ENCODE results near the gene SECISBP2.
"Not testable (repeated sequence)": the region's sequence is repeated elsewhere in the genome, so short reads cannot be mapped to it uniquely, and the experiment has no call there.

Gene SECISBP2

GRCh38 chr9:89291741-89292140 lies 26.6 kb upstream of the SECISBP2 start:
- no peaks in the 10 kb centered on the region for H3K9me3 Mint-ChIP-seq
- H3K27me3 Mint-ChIP-seq, result peaks cover 12 to 14% of the 10 kb centered on the region in 2 donors
- no peak for ATAC-seq (replicated peaks)
- no peak overlapping the region for H3K4me3 Mint-ChIP-seq
- H3K4me1 Mint-ChIP-seq (ENCODE audit: low read depth in 2 of 2), result no peaks in the 10 kb centered on the region
- H3K36me3 Mint-ChIP-seq (ENCODE audit: insufficient read depth), result no peaks in the 10 kb centered on the region
- H3K27ac Mint-ChIP-seq, result no peak overlapping the region
- no peak for DNase-seq

GRCh38 chr9:89293014-89293413 lies 25.3 kb upstream of the SECISBP2 start:
- H3K36me3 Mint-ChIP-seq (ENCODE audit: insufficient read depth), result no peaks in the 10 kb centered on the region
- no peak for DNase-seq
- no peak overlapping the region for H3K27ac Mint-ChIP-seq
- no peak overlapping the region for H3K4me3 Mint-ChIP-seq
- H3K4me1 Mint-ChIP-seq (ENCODE audit: low read depth in 2 of 2), result no peaks in the 10 kb centered on the region
- ATAC-seq (replicated peaks), result no peak
- peaks cover 12 to 14% of the 10 kb centered on the region in 2 donors for H3K27me3 Mint-ChIP-seq
- H3K9me3 Mint-ChIP-seq, result no peaks in the 10 kb centered on the region

GRCh38 chr9:89295400-89295799 lies 22.9 kb upstream of the SECISBP2 start:
- no peak for ATAC-seq (replicated peaks)
- peaks cover 12 to 14% of the 10 kb centered on the region in 2 donors for H3K27me3 Mint-ChIP-seq
- no peaks in the 10 kb centered on the region for H3K4me1 Mint-ChIP-seq (ENCODE audit: low read depth in 2 of 2)
- no peak overlapping the region for H3K4me3 Mint-ChIP-seq
- no peaks in the 10 kb centered on the region for H3K36me3 Mint-ChIP-seq (ENCODE audit: insufficient read depth)
- H3K9me3 Mint-ChIP-seq, result no peaks in the 10 kb centered on the region
- H3K27ac Mint-ChIP-seq, result no peak overlapping the region
- no peak for DNase-seq

- not testable (repeated sequence) for H3K4me1 Mint-ChIP-seq (ENCODE audit: low read depth in 2 of 2); DNase-seq; H3K9me3 Mint-ChIP-seq; H3K36me3 Mint-ChIP-seq (ENCODE audit: insufficient read depth); H3K27me3 Mint-ChIP-seq; H3K27ac Mint-ChIP-seq; H3K4me3 Mint-ChIP-seq; ATAC-seq (replicated peaks)
Measured at GRCh38 chr9:89301996-89302395, 16.3 kb upstream of the SECISBP2 start.

- peaks cover 5% of the 10 kb centered on the region for H3K36me3 Mint-ChIP-seq (ENCODE audit: insufficient read depth)
- H3K4me3 Mint-ChIP-seq, result no peak overlapping the region
- no peaks in the 10 kb centered on the region for H3K27me3 Mint-ChIP-seq
- DNase-seq (no peak), ATAC-seq (replicated peaks) (no peak)
- no peak overlapping the region for H3K27ac Mint-ChIP-seq
- H3K9me3 Mint-ChIP-seq, result no peaks in the 10 kb centered on the region
- peaks cover 0 to 2% of the 10 kb centered on the region in 2 donors for H3K4me1 Mint-ChIP-seq (ENCODE audit: low read depth in 2 of 2)
Measured at GRCh38 chr9:89304020-89304833, 14.1 kb upstream of the SECISBP2 start.

- no peaks in the 10 kb centered on the region for H3K27me3 Mint-ChIP-seq
- no peaks in the 10 kb centered on the region for H3K9me3 Mint-ChIP-seq
- H3K36me3 Mint-ChIP-seq (ENCODE audit: insufficient read depth), result peaks cover 7% of the 10 kb centered on the region
- peaks cover 0 to 4% of the 10 kb centered on the region in 2 donors for H3K4me1 Mint-ChIP-seq (ENCODE audit: low read depth in 2 of 2)
- ATAC-seq (replicated peaks) (no peak), DNase-seq (no peak)
- no peak overlapping the region for H3K27ac Mint-ChIP-seq
- H3K4me3 Mint-ChIP-seq, result no peak overlapping the region
Measured at GRCh38 chr9:89304834-89305188, 13.5 kb upstream of the SECISBP2 start.

GRCh38 chr9:89305868-89306267 lies 12.4 kb upstream of the SECISBP2 start:
- Mint-ChIP-seq H3K27ac (no peak overlapping the region), H3K4me1 (ENCODE audit: low read depth in 2 of 2) (peaks cover 0 to 8% of the 10 kb centered on the region in 2 donors), H3K27me3 (no peaks in the 10 kb centered on the region), H3K36me3 (ENCODE audit: insufficient read depth) (peaks cover 12% of the 10 kb centered on the region), H3K9me3 (no peaks in the 10 kb centered on the region), H3K4me3 (no peak overlapping the region)
- ATAC-seq (replicated peaks) (no peak), DNase-seq (no peak)

GRCh38 chr9:89309166-89309565 lies 9.1 kb upstream of the SECISBP2 start:
- ATAC-seq (replicated peaks) (no peak), DNase-seq (no peak)
- Mint-ChIP-seq H3K27me3 (no peaks in the 10 kb centered on the region), H3K36me3 (ENCODE audit: insufficient read depth) (peaks cover 15% of the 10 kb centered on the region), H3K27ac (peak overlapping the region; percentile 98 to 99), H3K4me1 (ENCODE audit: low read depth in 2 of 2) (peaks cover 7 to 11% of the 10 kb centered on the region in 2 donors), H3K9me3 (no peaks in the 10 kb centered on the region), H3K4me3 (peak overlapping the region; percentile 84 to 85)

GRCh38 chr9:89309608-89310474 lies 8.5 kb upstream of the SECISBP2 start:
- no peak for ATAC-seq (replicated peaks)
- no peaks in the 10 kb centered on the region for H3K27me3 Mint-ChIP-seq
- no peaks in the 10 kb centered on the region for H3K9me3 Mint-ChIP-seq
- no peak for DNase-seq
- peaks cover 15% of the 10 kb centered on the region for H3K36me3 Mint-ChIP-seq (ENCODE audit: insufficient read depth)
- peaks cover 7 to 11% of the 10 kb centered on the region in 2 donors for H3K4me1 Mint-ChIP-seq (ENCODE audit: low read depth in 2 of 2)
- peak overlapping the region; percentile 98 to 99 for H3K27ac Mint-ChIP-seq
- peak overlapping the region; percentile 84 to 85 for H3K4me3 Mint-ChIP-seq

- peaks cover 7 to 11% of the 10 kb centered on the region in 2 donors for H3K4me1 Mint-ChIP-seq (ENCODE audit: low read depth in 2 of 2)
- peak within 1 kb of the TSS; percentile 98 to 99 for H3K27ac Mint-ChIP-seq
- H3K4me3 Mint-ChIP-seq, result peak within 1 kb of the TSS; percentile 84 to 85
- ATAC-seq (replicated peaks) (peak; percentile 87), DNase-seq (peak; percentile 99 to 100 (median 99))
- H3K9me3 Mint-ChIP-seq, result no peaks in the 10 kb centered on the region
- H3K36me3 Mint-ChIP-seq (ENCODE audit: insufficient read depth), result peaks cover 15% of the 10 kb centered on the region
- H3K27me3 Mint-ChIP-seq, result no peaks in the 10 kb centered on the region
Measured at GRCh38 chr9:89310475-89311345, 7.6 kb upstream of the SECISBP2 start, which contains the start of gene CKS2. CKS2 (plus strand) TSS chr9:89311195; CDS start chr9:89311293, 98 bp downstream.

- no peaks in the 10 kb centered on the region for H3K27me3 Mint-ChIP-seq
- DNase-seq (no peak), ATAC-seq (replicated peaks) (no peak)
- H3K36me3 Mint-ChIP-seq (ENCODE audit: insufficient read depth), result peaks cover 15% of the 10 kb centered on the region
- no peaks in the 10 kb centered on the region for H3K9me3 Mint-ChIP-seq
- H3K27ac Mint-ChIP-seq, result peak overlapping the region; percentile 98 to 99
- H3K4me1 Mint-ChIP-seq (ENCODE audit: low read depth in 2 of 2), result peaks cover 7 to 11% of the 10 kb centered on the region in 2 donors
- peak overlapping the region; percentile 84 to 85 for H3K4me3 Mint-ChIP-seq
Measured at GRCh38 chr9:89311346-89312221, 6.7 kb upstream of the SECISBP2 start.

- Mint-ChIP-seq H3K36me3 (ENCODE audit: insufficient read depth) (peaks cover 19% of the 10 kb centered on the region), H3K27ac (no peak overlapping the region), H3K9me3 (no peaks in the 10 kb centered on the region), H3K27me3 (no peaks in the 10 kb centered on the region), H3K4me1 (ENCODE audit: low read depth in 2 of 2) (peaks cover 7 to 11% of the 10 kb centered on the region in 2 donors), H3K4me3 (peak overlapping the region; percentile 84 to 85)
- ATAC-seq (replicated peaks) (no peak), DNase-seq (no peak)
Measured at GRCh38 chr9:89312222-89312571, 6.1 kb upstream of the SECISBP2 start.

All from effector memory CD8-positive, alpha-beta T cell (primary cell).